Cardiac muscle cell (in vitro differentiated cells and primary cell): ENCODE results near the gene OPRD1. TPM values are rescaled to one million over a fixed set of nuclear protein-coding genes. Genes with fewer than 3 reads are reported as not detected.

Source experiments
- DNase-seq, 2 donors: peaks; one replicate each; pipeline versions ENCODE4 v3.0.0 to v3.0.0-alpha.2; 2010 to 2017; ENCODE audit warnings: low read depth in 1 of 2, low spot score in 1 of 2
- H3K27ac ChIP-seq: fragments of 200-600 bp; sonication (generic); 2 replicates; pipeline ENCODE4 v1.5.1; 2016
- H3K27me3 ChIP-seq: fragments of 200-600 bp; sonication (generic); 2 replicates; pipeline ENCODE4 v1.6.0; 2016; ENCODE audit warnings: control low read depth
- H3K36me3 ChIP-seq: fragments of 200-600 bp; sonication (generic); 2 replicates; pipeline ENCODE4 v1.5.1; 2016; ENCODE audit warnings: control low read depth
- H3K4me1 ChIP-seq: fragments of 200-600 bp; sonication (generic); 2 replicates; pipeline ENCODE4 v1.8.1; 2017; ENCODE audit warnings: low read depth, mild to moderate bottlenecking, mixed run types
- H3K4me3 ChIP-seq: fragments of 200-600 bp; sonication (generic); 2 replicates; pipeline ENCODE4 v1.5.1; 2016; ENCODE audit warnings: mild to moderate bottlenecking
- H3K9me3 ChIP-seq: fragments of 200-600 bp; sonication (generic); 2 replicates; pipeline ENCODE4 v1.5.1; 2017; ENCODE audit warnings: low read depth, mild to moderate bottlenecking, control low read depth
- CTCF ChIP-seq: IDR thresholded peaks from 2 replicates; pipeline ENCODE4 v1.5.1; 2012; ENCODE audit warnings: low read depth, mild to moderate bottlenecking, low read length
- polyA plus RNA-seq: library from polyadenylated mRNA; unstranded; fragments of >200 nt; fragmentation: Nextera tagmentation; extraction: Ambion mirVana; gene quantifications from 2 replicates; pipeline ENCODE4 v1.2.1, GENCODE V29; 2016
- total RNA-seq: library from RNA; depleted of rRNA; stranded (reverse); fragments of >200 nt; gene quantifications from 2 replicates; pipeline ENCODE4 v1.2.3, GENCODE V29; 2016

OPRD1 gene
- total and polyA plus RNA-seq, 2 experiments from 2014 or later: 0.13 to 0.60 TPM

DNA sequence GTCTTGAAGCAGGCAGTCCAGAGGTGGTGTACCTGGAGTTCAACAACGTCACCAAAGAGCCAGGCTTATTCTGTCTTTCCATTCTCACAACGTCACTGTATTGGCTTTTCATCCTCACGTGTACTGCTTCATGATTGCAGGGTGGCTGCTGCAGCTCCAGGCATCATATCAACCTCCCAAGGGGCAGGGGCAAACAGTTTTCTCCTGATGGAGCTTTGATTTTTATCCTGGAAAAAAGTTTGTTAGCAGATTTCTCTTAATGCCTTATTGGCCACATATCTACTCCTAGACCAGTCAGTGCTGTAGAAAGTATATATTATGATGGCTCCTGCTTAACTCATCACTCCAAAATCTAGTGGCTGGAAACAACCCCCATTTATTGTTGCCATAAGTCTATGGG, 8.3 kb upstream of the OPRD1 start:
- no peaks in the 10 kb centered on the region for H3K4me1 ChIP-seq
- no peaks in the 10 kb centered on the region for H3K9me3 ChIP-seq
- DNase-seq: no peak
- H3K27me3 ChIP-seq: no peaks in the 10 kb centered on the region
- H3K27ac ChIP-seq: no peak overlapping the region
- H3K4me3 ChIP-seq: no peak overlapping the region
- no peak for TF ChIP-seq CTCF
- no peaks in the 10 kb centered on the region for H3K36me3 ChIP-seq

DNA sequence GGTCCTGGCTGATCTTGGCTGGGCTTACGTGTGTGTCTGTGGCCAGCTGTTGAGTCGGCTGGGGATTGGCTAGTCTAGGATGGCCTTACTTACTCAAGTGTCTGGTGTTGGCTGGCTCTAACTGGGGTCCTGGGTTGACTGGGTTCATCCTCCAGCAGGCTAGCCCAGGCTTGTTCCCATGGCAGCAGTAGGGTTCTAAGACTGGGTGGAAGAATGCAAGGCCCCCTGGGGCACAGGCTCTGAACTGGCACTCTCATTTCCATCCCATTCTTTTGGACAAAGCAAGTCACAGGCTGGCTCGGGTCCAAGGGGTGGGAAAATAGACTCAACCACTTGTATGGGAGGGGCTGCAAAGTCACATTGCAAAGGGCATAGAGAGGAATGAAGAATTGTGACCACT, 7.9 kb upstream of the OPRD1 start:
- Histone ChIP-seq H3K36me3 (no peaks in the 10 kb centered on the region), H3K4me3 (no peak overlapping the region), H3K9me3 (no peaks in the 10 kb centered on the region), H3K4me1 (no peaks in the 10 kb centered on the region), H3K27ac (no peak overlapping the region), H3K27me3 (no peaks in the 10 kb centered on the region)
- no peak for DNase-seq
- no peak for TF ChIP-seq CTCF

DNA sequence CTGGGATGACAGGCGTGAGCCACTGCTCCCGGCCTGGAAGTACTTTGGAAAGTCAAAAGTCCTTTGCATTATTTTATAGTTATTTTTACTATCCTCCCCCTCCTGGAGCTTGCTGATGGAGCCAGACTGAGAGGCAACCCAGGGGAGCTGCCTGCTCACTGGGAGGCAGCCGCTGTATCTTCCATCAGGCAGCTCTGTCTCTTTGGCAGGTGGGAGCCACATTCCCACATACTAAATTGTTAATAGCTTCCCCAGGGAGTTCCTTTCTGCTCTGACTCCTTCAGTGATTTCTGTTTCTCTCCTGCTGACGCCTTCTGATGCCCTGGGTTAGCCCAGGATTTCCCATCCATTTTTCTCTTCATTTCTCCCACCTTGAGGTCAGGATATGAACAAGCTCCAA, 4.9 kb upstream of the OPRD1 start:
- Histone ChIP-seq H3K4me1 (no peaks in the 10 kb centered on the region), H3K27ac (no peak overlapping the region), H3K27me3 (peaks cover 23% of the 10 kb centered on the region), H3K4me3 (no peak overlapping the region), H3K9me3 (no peaks in the 10 kb centered on the region), H3K36me3 (no peaks in the 10 kb centered on the region)
- TF ChIP-seq CTCF: no peak
- no peak for DNase-seq

GRCh38 chr1:28807986-28808385, 4.0 kb upstream of the OPRD1 start:
- no peak for TF ChIP-seq CTCF
- Histone ChIP-seq H3K36me3 (no peaks in the 10 kb centered on the region), H3K9me3 (no peaks in the 10 kb centered on the region), H3K27ac (no peak overlapping the region), H3K27me3 (peaks cover 32% of the 10 kb centered on the region), H3K4me3 (no peak overlapping the region), H3K4me1 (no peaks in the 10 kb centered on the region)
- no peak for DNase-seq

DNA sequence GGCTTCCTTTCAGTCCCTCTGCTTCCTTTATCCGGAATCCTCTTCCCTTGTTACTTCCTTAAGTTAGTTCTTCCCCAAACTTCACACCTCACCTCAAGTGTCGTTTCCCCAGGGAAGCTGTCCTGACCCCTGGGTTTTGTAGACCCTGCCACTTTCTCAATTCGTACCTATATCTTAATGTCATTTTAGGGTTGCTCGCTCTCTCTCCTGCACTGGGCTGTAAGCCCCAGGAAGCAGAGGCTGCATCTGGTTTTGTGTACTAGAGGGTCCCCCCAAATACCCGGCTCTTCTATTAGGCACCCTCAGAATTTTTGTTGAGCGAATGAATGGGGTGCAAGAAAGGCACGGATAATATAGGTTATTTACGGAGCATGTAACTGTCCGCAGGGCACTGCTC, 603 bp upstream of the OPRD1 start:
- peaks cover 37% of the 10 kb centered on the region for H3K27me3 ChIP-seq

More for the DNA sequence above, 603 bp upstream of the OPRD1 start:
- H3K4me1 ChIP-seq: peaks cover 6% of the 10 kb centered on the region
- no peaks in the 10 kb centered on the region for H3K36me3 ChIP-seq
- no peak overlapping the region for H3K4me3 ChIP-seq
- DNase-seq: no peak
- H3K27ac ChIP-seq: no peak overlapping the region
- no peak for TF ChIP-seq CTCF
- H3K9me3 ChIP-seq: no peaks in the 10 kb centered on the region
